GM12872 (cell line): Measurements from ENCODE around the gene SPOCK1.

Experiments
- CTCF ChIP-seq: IDR thresholded peaks from 3 replicates; pipeline ENCODE4 v1.5.1; 2011; ENCODE audit warnings: low read depth, mild to moderate bottlenecking, low read length, moderate library complexity; ENCODE audit not compliant: insufficient read depth

The SPOCK1 gene

DNA sequence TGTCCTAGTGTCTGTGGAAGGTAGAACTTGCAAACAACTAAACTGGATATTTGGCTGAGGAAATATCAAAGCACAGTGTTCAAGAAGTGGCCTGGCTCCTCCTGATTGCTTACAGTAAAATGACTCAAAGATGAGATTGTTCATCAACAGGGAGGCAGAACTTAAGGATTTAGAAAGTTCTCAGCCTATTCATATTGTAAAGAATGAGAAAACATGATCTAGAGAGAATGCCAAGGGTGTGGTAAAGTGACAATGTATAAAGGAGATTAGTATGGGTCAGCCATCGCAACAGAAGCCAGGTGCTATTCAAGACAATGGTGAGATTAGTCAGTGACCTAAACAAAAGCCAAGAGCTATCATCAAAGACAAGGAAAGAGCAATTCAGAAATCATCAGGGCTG is 372.3 kb downstream of the SPOCK1 start:
- TF ChIP-seq CTCF, result no peak

- no peak for TF ChIP-seq CTCF
Measured at GRCh38 chr5:137122558-137122957, 376.6 kb downstream of the SPOCK1 start.

- TF ChIP-seq CTCF, result no peak
Measured at GRCh38 chr5:137122075-137122474, 377.1 kb downstream of the SPOCK1 start.

GRCh38 chr5:137119321-137119720 is 379.8 kb downstream of the SPOCK1 start:
- TF ChIP-seq CTCF, result no peak

- TF ChIP-seq CTCF, result no peak
Measured at GRCh38 chr5:137118629-137119028, 380.5 kb downstream of the SPOCK1 start.

DNA sequence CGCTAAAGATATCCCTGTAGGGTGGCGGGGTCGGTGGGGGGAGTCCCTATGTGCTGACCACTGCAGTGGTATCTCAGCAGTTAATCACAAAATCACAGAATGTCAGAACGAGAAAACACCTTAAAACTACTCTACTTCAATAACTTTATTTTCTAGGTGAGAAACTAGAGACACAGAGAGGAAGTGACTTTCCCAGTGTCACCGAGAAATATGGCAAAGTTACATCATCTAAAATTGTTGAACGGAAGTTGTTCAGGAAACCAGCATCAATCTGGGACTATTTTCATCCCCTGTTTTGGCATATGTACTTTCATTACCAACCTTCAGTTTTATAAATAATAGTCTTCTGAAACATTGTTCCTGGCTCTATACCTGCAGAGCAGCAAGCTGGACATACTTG is 384.0 kb downstream of the SPOCK1 start:
- TF ChIP-seq CTCF, result no peak

DNA sequence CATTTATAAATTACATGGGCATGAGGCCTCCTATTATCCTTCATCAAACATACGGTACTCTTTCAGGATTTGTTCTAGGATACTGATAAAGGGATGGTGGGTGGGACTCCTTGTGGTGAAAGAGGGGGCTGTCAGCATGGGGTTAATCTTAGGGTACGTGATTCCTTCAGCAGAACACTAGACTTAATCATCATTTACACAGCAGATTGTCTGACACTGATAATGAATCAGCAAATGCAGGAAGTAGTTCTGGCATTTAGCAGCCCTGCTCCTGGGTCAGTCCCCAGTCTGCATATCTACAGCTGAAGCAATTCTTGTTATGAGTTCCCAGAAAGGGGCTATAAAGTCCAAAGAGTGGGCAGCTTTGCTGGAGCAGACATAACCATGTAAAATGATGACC is 384.6 kb downstream of the SPOCK1 start:
- TF ChIP-seq CTCF, result no peak

DNA sequence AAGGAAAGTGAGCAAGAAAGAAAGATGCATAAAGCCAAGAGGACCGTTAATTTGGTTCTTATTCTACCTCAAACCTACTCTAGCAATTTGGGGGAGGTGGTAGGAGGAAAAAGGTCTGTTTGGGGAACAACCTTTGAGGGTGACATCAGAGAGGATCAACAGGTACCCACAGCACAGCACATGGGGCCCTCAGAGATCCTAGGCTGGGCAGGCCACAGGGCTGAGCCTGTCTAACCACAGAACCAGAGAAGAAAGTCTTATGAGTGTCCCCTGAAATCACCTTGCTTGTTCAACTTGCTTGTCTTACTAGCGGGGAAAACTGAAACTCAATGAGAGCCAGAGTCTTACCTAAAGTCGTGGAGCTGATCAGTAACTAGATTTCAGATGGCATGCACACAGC is 385.2 kb downstream of the SPOCK1 start:
- TF ChIP-seq CTCF, result no peak
